Stomach (tissue), 9 donors: ENCODE results near the gene SH3BP5. TPM values are rescaled to one million over a fixed set of nuclear protein-coding genes. Genes with fewer than 3 reads are reported as not detected.

ENCODE experiments used
- DNase-seq, 2 donors: peaks; one replicate each; pipeline versions ENCODE4 v3.0.0 to v3.0.0-alpha.2; 2013 to 2019
- H3K27ac ChIP-seq, 5 donors: fragments of 200-600 bp in 4 of 5; sonication (generic) in 4 of 5; one replicate each; pipeline ENCODE4 v1.5.1; 2013 to 2019; ENCODE audit warnings: mild to moderate bottlenecking in 1 of 5, moderate library complexity in 1 of 5
- H3K27me3 ChIP-seq, 3 donors: fragments of 200-600 bp; sonication (generic); one replicate each; pipeline ENCODE4 v1.5.1; 2017 to 2019; ENCODE audit warnings: mixed run types in 1 of 3
- H3K36me3 ChIP-seq, 4 donors: fragments of 200-600 bp; sonication (generic); 1 replicate in 3 of 4; 2 replicates in 1 of 4; pipeline ENCODE4 v1.5.1; 2016 to 2019
- H3K4me1 ChIP-seq, 4 donors: fragments of 200-600 bp; sonication (generic); one replicate each; pipeline ENCODE4 v1.5.1; 2016 to 2019
- H3K4me3 ChIP-seq, 4 donors: fragments of 200-600 bp; sonication (generic) in 3 of 4; one replicate each; pipeline ENCODE4 v1.5.1; 2016 to 2019; ENCODE audit warnings: mild to moderate bottlenecking in 1 of 4
- H3K9me3 ChIP-seq, 4 donors: fragments of 200-600 bp; sonication (generic); one replicate each; pipeline ENCODE4 v1.5.1; 2016 to 2019
- EP300 ChIP-seq: sonication (generic); formaldehyde crosslinking; IDR thresholded peaks from one replicate; pipeline ENCODE4 v1.6.1; 2017; ENCODE audit warnings: antibody characterized with exemption
- POLR2A ChIP-seq, 4 donors: fragments of 450-650 bp; IDR thresholded peaks; one replicate each; pipeline ENCODE4 v1.6.1; 2016; ENCODE audit warnings: antibody characterized with exemption in 4 of 4, control low read depth in 2 of 4, mild to moderate bottlenecking in 1 of 4, moderate library complexity in 1 of 4
- POLR2AphosphoS5 ChIP-seq, 3 donors: sonication (generic); formaldehyde crosslinking; IDR thresholded peaks; one replicate each; pipeline ENCODE4 v1.6.1; 2016; ENCODE audit warnings: antibody characterized with exemption in 3 of 3
- WGBS, 5 donors: extraction: QIAGEN DNeasy Blood & Tissue Kit in 3 of 5; methylation state at CpG; one replicate each; pipeline versions ENCODE4 v1.1.5 to v1.1.7; 2013 to 2018; 5-methylcytosine and 5-hydroxymethylcytosine counted together
- intact Hi-C: fragments of 100-400 bp; cut with DNase I; formaldehyde crosslinking; loops from one replicate; pipeline ENCODE4 v1.15.1; 2023; ENCODE audit warnings: low total_unique reads
- polyA plus RNA-seq, 3 donors: library from polyadenylated mRNA; stranded (reverse); fragments of 200-250 nt; gene quantifications; one replicate each; pipeline ENCODE4 v1.2.3, GENCODE V29; 2013
- total RNA-seq, 5 donors: library from RNA; depleted of rRNA; stranded (reverse); fragments of >200 nt; gene quantifications; one replicate each; pipeline versions ENCODE4 v1.1.0 to v1.2.3, GENCODE V29; 2014 to 2016
- TF ChIP-seq, protein P1 (sequence below), 7 experiments: fragments of 450-650 bp in 4 of 7; fragments of 200-600 bp in 3 of 7; sonication (generic) in 3 of 7; IDR thresholded peaks; one replicate each; pipeline ENCODE4 v1.5.1; 2016 to 2019; ENCODE audit warnings: antibody characterized with exemption in 7 of 7, control low read depth in 2 of 7, mild to moderate bottlenecking in 1 of 7
- donor health status: healthy with polysubstance abuse.
- donor health status: Bipolar disorder and iron deficiency.
- donor health status: healthy.

SH3BP5 gene
- total and polyA plus RNA-seq, 8 donors, result 1.8 to 43.7 (median 18.9) TPM

GRCh38 chr3:15276028-15276724 is 56.2 kb downstream of the SH3BP5 start:
- intact Hi-C loops, result no loop called here
- DNase-seq, result no peak
- no peaks in the 10 kb centered on the region for H3K36me3 ChIP-seq
- no peaks in the 10 kb centered on the region for H3K9me3 ChIP-seq
- 81 to 93% (median 90%) methylated on average over 11 of the region's 11 CpGs for WGBS, 5 donors
- H3K27ac ChIP-seq, result no peak overlapping the region
- no peak overlapping the region for H3K4me3 ChIP-seq
- TF ChIP-seq, protein P1, sequence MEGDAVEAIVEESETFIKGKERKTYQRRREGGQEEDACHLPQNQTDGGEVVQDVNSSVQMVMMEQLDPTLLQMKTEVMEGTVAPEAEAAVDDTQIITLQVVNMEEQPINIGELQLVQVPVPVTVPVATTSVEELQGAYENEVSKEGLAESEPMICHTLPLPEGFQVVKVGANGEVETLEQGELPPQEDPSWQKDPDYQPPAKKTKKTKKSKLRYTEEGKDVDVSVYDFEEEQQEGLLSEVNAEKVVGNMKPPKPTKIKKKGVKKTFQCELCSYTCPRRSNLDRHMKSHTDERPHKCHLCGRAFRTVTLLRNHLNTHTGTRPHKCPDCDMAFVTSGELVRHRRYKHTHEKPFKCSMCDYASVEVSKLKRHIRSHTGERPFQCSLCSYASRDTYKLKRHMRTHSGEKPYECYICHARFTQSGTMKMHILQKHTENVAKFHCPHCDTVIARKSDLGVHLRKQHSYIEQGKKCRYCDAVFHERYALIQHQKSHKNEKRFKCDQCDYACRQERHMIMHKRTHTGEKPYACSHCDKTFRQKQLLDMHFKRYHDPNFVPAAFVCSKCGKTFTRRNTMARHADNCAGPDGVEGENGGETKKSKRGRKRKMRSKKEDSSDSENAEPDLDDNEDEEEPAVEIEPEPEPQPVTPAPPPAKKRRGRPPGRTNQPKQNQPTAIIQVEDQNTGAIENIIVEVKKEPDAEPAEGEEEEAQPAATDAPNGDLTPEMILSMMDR (IDR thresholded peaks at IDR 0.05), result no peak
- TF ChIP-seq POLR2AphosphoS5 (IDR thresholded peaks at IDR 0.05) (no peak), EP300 (no peak), POLR2A (IDR thresholded peaks at IDR 0.05) (no peak)
- peaks cover 0 to 25% (median 0%) of the 10 kb centered on the region in 4 donors for H3K4me1 ChIP-seq
- H3K27me3 ChIP-seq, result no peaks in the 10 kb centered on the region

- no peaks in the 10 kb centered on the region for H3K27me3 ChIP-seq
- no peak for DNase-seq
- TF ChIP-seq POLR2A (IDR thresholded peaks at IDR 0.05) (no peak), POLR2AphosphoS5 (IDR thresholded peaks at IDR 0.05) (no peak), EP300 (no peak)
- TF ChIP-seq, protein P1 (IDR thresholded peaks at IDR 0.05), result no peak
- H3K36me3 ChIP-seq, result no peaks in the 10 kb centered on the region
- intact Hi-C loops, result no loop called here
- peaks cover 2 to 53% (median 3%) of the 10 kb centered on the region in 4 donors for H3K4me1 ChIP-seq
- WGBS, 5 donors, result 78 to 87% (median 85%) methylated on average over 5 of the region's 5 CpGs
- H3K9me3 ChIP-seq, result no peaks in the 10 kb centered on the region
- H3K27ac ChIP-seq, result peak overlapping the region in 2 of 5 donors; percentile 61 to 72
- no peak overlapping the region for H3K4me3 ChIP-seq
These were observed 59.2 kb downstream of the SH3BP5 start for GRCh38 chr3:15273227-15273626.

DNA sequence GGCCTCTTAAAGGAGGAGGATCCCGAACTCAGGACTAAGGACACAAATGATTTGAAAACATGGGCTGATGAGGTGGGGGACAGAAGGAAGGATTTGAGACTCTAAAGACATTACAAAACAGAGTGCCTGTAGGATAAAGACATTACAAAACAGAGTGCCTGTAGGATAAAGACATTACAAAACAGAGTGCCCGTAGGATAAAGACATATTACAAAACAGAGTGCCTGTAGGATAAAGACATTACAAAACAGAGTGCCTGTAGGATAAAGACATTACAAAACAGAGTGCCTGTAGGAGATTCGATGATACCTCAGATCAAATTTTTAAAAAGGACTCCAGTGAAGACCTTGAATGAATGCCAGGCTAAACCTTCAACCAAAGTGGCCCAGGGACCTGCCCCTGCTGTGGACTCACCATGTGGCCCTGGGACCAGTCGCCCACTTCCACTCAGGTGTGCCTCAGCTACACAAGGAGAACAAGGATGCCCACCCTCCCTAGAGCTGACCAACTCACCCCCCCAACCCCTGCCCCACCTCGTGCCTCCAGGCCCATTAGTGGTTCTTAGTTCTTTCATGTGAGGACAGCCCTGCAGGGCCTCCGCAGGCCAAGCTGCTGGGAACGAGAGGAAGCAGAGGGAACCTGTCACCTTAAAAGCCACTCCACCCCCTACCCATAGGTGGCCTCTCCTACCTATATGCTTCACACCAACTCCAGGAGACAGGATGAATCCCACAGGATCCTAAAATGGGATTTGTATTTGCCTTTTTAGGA is 59.8 kb downstream of the SH3BP5 start:
- DNase-seq, result no peak
- H3K4me3 ChIP-seq, result no peak overlapping the region
- H3K27me3 ChIP-seq, result no peaks in the 10 kb centered on the region
- WGBS, 5 donors, result 69 to 81% (median 76%) methylated on average over 7 of the region's 7 CpGs
- no peaks in the 10 kb centered on the region for H3K9me3 ChIP-seq
- H3K27ac ChIP-seq, result peak overlapping the region in 3 of 5 donors; percentile 56 to 72 (median 61)
- intact Hi-C loops, result no loop called here
- peaks cover 4 to 59% (median 7%) of the 10 kb centered on the region in 4 donors for H3K4me1 ChIP-seq
- TF ChIP-seq, protein P1 (IDR thresholded peaks at IDR 0.05), result no peak
- TF ChIP-seq EP300 (no peak), POLR2A (IDR thresholded peaks at IDR 0.05) (no peak), POLR2AphosphoS5 (IDR thresholded peaks at IDR 0.05) (no peak)
- no peaks in the 10 kb centered on the region for H3K36me3 ChIP-seq

- intact Hi-C loops, result no loop called here
- WGBS, 5 donors, result 50 to 70% (median 61%) methylated on average over 14 of the region's 14 CpGs
These were observed 60.5 kb downstream of the SH3BP5 start for GRCh38 chr3:15271785-15272381.

More at GRCh38 chr3:15271785-15272381, 60.5 kb downstream of the SH3BP5 start:
- no peaks in the 10 kb centered on the region for H3K9me3 ChIP-seq
- no peaks in the 10 kb centered on the region for H3K36me3 ChIP-seq
- H3K27ac ChIP-seq, result peak overlapping the region in 3 of 5 donors; percentile 56 to 72 (median 61)
- peaks cover 4 to 61% (median 8%) of the 10 kb centered on the region in 4 donors for H3K4me1 ChIP-seq
- no peaks in the 10 kb centered on the region for H3K27me3 ChIP-seq
- DNase-seq, result peak; percentile 47 to 69
- no peak overlapping the region for H3K4me3 ChIP-seq
- peak in 1 of 3 donors; percentile 48 for TF ChIP-seq POLR2AphosphoS5 (IDR thresholded peaks at IDR 0.05)
- TF ChIP-seq, protein P1 (IDR thresholded peaks at IDR 0.05), result no peak
